Ramos (cell line): ENCODE results near the gene ZFTA.
"Not testable (repeated sequence)": the region's sequence is repeated elsewhere in the genome, so short reads cannot be mapped to it uniquely, and the experiment has no call there.

Experiments used
- in situ Hi-C: fragments of 300-500 bp; cut with MboI; formaldehyde crosslinking; loops from one replicate; pipeline ENCODE4 v1.14.3; 2022; ENCODE audit warnings: low sequenced_read_pairs; ENCODE audit not compliant: unreplicated experiment

The ZFTA gene

DNA sequence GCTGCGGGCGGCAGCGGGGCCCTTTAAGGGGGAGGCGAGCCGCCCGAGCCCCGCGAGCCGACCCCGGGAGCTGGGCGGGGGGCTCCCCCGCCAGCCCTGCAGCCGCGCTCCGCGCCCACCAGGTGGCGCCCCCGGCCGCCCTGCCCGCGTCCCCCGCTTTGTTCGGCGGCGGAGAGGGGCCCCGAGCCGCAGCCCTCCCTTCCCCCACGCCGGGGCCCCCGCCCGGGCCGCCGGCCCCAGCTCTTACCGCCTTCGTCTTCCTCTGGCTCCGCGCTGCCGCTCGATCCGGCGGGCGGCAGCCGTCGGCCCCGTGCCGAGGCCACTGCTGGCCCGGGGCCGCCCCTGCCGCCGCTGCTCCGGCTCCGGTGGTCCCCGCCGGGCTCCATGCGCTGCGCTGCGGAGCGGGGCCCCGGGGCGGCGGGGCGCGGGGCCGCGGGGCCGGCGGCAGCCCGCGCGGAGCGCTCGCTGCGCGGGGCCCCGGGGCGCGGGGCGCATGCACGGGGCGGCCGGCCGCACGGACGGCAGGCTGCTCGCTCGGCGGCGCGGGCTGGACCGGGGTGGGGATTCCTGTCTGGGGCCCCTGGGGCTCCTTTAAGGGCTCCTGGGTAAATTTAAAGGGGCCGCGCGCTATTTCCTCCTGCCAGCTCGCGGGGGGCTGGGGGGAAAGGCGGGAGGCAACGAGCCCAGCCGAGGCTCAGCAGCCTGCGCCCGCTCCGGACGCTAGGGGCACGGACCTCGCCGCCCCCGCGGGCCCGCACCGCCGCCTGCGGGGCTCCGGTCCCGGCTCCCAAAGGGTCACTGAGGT, at the start of gene ZFTA:
Gene ZFTA, minus strand, starts transcription at position 539 of the 805 bp plus-strand sequence. Its CDS starts 153 bp downstream, at position 386.
- in situ Hi-C loops, result no loop called here

DNA sequence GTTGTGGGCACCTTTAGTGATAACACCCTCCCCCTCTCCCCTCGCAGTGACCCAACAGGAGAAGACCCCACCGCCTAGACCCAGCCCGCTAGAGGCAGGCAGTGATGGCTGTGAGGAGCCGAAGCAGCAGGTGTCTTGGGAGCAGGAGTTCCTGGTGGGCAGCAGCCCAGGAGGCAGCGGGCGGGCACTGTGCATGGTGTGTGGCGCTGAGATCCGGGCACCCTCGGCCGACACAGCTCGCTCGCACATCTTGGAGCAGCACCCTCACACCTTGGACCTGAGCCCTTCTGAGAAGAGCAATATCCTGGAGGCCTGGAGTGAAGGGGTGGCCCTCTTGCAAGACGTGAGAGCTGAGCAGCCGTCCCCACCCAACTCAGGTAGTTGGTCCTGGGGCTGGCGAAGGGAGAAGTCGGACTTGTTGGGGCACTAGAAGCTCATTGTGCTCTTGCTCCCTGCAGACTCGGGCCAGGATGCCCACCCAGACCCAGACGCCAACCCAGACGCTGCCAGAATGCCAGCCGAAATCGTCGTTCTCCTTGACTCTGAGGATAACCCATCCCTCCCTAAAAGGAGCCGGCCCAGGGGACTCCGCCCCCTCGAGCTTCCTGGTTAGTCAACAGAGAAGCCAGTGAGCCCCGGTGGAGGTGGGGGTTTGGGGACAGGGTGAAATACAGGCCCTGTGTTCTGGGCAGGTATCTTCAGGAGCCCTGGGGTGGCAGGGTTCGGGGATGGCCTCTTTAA, 49.4 kb upstream of the ZFTA start:
- in situ Hi-C loops, result no loop called here

DNA sequence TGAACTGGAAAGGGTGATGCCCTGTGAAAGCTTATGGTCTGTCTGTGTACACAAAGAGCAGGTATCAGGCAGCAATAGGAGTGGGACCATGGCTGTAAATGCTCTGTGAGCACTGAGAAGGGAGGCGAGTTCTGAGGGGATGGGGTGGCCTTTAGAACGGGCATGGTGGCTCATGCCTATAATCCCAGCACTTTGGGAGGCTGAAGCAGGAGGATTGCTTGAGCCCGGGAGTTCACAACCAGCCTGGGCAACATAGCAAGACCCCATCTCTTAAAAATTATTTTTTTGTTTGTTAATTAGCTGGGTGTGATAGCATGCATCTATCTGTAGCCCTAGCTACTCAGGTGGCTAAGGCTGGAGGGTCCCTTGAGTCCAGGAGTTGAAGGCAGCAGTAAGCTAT, 48.2 kb upstream of the ZFTA start:
- in situ Hi-C loops, result no loop called here

DNA sequence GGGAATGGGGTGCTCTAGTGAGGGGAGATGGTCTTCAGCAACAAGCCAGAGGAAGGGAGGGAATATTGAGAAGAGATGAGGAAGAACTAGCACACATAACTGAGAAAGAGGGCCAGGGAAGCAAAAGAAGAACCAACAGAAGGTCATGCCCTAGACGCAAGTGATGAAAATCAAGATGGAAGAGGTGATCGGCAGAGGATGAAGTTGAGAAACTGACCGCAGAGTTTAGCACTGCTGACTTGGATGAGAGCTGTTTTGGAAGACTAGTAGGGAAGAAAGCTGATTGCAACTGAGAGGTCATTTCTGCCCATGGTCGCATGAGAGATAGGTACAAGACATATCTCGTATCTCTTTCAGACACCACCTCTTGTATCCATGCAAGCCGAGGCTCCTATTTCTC, 47.6 kb upstream of the ZFTA start:
- in situ Hi-C loops, result no loop called here

DNA sequence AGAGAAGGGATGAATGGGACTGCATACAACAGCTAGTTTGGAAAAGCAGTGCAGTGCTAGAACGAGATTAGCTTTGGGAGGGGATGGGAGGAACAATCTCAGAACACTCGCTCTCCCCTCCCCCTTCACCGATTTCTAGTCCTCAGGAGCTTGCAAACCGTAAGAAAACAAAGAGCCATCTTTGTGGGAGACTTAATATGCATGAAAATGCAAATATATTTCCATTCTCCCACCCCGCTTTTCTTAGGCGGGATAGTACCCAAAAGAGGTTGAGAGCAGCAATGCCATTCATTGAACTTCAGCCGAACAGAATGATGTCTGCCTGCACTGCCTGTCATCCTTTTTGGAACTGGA, 45.8 kb upstream of the ZFTA start:
- in situ Hi-C loops, result no loop called here

DNA sequence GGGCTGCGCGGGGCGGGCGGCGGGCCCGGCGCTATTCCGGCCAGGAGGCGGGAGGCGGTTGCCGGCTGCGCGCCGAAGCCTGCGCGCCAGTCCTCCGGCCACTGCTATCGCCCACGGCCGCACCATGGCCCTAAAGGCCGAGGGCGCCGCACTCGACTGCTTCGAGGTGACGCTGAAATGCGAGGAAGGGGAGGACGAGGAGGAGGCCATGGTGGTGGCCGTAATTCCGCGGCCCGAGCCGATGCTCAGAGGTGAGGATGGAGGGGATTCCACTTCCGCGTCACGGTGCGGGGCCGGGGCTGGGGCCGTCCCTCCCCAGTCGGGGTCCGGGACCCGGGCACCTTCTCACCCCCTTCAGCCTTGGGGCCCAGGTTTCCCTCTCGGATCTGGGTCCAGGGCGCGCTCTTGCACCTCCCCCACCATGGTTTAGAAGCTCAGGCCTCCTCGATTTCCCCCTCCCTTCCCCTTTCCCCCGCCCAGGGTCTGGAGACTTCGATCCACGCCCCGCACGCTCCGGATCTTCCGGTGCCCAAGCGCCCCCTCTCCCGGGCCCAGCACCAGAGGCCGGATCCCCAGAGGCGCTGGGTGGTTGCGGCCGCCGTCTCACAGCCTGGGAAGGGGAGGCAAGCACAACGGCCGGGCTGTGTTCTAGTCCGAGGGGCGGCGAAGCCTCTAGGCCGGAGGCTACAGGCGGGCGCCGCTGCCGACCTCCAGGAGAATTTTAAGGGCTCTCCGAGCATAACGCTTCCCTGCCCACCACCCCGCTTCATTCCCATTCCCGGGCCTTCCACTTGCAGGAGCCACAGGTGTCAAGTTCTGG, 45.2 kb upstream of the ZFTA start:
- in situ Hi-C loops, result no loop called here

DNA sequence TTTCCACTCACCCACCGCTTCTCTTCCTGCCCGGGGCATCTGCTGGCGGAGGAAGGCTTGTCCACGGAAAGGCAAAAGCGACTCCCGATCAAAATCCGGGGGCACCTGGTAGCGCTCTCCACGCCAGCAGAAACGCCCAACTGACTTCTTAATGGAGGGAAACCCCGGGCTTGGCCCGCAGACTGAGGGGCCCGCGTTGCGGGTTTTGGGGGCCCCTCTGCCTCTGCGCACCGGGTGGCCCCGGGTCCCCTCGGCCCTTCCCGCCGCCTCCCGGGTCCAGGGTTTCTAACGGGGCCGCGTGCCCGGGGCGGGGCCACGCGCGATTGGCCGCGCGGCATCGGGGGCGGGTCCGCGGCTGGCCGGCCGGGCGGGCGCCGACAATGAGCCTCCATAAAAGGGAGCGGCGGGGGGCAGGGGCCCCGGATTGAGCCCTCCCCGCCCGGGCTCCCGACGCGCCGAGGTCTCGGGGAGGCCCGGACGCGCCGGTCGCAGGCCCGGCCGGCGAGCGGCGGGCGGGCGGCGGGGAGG, 44.5 kb upstream of the ZFTA start, which contains the start of gene SPINDOC:
Gene SPINDOC, plus strand, starts transcription at position 422 of the 528 bp plus-strand sequence. CDS start 231 bp downstream, outside the sequence.
- in situ Hi-C loops, result no loop called here

DNA sequence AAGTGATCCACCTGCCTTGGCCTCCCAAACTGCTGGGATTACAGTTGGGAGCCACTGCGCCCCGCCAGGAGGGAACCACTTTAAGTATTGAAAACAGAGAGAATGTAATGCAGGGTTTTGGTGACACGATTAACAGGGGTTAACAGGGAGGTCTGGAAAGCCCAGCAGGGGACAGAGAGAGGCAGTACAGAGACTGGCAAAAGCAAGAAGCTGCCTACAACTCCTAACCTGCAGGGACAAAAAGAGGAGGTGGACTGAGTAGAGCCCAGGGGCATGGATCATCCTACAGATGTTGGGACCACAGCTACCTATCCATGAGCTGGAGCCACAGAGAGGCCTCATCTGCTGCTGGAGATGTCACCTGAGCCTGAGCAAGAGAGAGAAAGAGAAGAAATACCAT, 42.9 kb upstream of the ZFTA start:
- in situ Hi-C loops, result no loop called here

DNA sequence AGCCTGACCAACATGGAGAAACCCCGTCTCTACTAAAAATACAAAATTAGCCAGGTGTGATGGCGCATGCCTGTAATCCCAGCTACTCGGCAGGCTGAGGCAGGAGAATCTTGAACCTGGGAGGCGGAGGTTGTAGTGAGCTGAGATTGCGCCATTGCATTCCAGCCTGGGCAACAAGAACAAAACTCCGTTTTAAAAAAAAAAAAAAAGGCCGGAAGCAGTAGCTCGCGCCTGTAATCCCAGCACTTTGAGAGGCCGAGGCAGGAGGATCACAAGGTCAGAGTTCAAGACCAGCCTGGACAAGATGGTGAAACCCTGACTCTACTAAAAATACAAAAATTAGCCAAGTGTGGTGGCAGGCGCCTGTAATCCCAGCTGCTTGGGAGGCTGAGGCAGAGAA, 41.8 kb upstream of the ZFTA start:
- in situ Hi-C loops, result not testable (repeated sequence)

DNA sequence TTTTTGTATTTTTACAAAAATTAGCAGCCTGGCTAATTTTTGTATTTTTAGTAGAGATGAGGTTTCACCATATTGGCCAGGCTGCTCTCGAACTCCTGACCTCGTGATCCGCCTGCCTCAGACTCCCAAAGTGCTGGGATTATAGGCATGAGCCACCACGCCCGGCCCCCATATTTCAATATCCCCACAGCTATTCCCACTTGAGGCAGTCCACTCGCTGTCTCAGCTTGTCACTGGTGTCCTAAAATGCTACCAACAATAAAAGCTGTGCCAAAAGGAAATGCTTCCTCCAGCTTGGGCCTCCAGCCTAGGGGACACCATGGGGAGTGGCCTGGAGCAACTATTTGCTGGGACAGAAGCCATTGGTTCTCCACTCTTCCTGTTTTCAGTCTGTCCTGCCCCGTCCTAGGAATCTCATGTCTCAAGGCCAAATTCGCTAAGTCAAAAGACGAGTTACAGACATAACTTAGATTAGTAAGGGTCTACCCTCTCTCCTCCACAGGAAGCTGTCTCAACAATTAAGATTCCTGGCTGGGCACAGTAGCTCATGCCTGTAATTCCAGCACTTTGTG, 37.4 kb upstream of the ZFTA start:
- in situ Hi-C loops, result no loop called here

DNA sequence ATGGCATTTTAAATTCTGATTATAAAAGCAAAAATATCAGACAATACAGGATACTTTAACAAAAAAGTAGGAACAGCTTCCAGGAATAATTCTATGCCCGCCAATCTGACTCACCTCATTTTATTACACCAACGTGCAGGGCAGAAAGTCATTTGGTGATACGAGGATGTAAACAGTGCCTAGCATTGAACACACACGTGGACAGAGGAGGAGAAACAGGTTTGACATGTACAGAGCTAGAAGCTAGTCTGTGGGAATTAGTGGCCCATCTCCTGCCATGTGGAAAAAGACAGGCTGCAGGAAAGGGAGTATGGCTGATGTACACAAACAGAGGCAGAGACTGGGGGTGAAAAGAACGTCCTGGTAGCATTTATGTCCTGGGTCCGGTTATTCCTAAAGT, 35.7 kb upstream of the ZFTA start:
- in situ Hi-C loops, result no loop called here

DNA sequence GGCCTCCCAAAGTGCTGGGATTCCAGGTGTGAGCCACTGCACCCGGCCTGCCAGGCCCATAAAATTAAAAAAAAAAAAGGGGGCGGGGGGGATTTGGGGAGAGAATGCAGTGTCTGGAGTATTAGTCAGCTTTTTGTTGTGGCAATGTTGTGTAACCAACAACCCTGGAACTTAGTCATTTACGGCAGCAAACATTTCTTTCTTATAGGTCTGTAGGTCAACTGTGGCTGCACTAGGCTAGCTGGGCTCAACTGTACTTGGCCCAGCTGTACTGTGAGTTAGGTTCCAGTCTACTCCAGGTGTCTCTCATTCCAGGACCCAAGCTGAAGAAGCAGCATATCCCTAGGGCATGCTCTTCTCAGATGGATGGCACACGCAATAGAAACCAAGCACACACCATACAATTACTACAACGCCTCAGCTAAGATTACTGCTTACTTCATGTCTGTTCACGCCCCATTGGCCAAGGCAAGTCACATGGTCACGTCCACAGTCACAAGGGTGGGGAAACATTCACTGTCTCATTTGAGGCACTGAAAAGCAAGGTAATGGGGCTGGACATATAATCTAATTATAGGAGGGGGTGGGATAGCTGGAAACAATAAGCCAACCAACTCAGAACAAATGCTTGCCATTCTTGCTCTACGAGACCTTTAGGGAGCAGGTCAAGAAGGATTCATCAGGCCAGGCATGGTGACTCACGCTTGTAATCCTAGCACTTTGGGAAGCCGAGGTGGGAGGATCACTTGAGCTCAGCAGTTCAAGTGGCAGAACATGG, 34.3 kb upstream of the ZFTA start:
- in situ Hi-C loops, result no loop called here

DNA sequence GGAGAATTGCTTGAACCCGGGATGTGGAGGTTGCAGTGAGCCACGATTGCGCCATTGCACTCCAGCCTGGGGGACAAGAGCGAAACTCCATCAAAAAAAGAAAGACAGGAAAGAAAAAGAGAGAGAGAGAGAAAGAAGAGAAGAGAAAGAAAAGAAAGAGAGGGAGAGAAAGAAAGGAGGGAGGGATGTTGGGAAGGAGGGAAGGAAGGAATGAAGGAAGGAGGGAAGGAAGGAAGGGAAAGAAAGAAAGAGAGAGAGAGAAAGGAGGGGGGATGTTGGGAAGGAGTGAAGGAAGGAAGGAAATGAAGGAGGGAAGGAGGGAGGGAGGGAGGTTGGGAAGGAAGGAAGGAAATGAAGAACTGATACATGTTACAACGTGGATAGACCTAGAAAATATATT, 32.3 kb upstream of the ZFTA start:
- in situ Hi-C loops, result no loop called here

DNA sequence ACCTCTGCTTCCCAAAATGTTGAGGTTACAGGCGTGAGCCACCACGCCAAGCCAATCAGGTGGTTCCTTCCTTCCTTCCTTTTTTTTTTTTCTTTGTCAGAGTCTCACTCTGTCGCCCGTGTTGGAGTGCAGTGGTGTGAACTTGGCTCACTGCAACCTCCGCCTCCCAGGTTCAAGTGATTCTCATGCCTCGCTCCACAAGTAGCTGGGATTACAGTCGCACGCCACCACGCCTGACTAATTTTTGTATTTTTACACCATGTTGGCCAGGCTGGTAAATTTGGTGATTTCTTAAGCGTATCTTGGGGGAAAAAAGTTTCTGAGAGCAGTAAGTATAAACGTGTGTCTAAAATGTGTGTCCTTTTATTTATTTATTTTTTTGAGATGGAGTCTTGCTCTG, 26.5 kb upstream of the ZFTA start:
- in situ Hi-C loops, result no loop called here

DNA sequence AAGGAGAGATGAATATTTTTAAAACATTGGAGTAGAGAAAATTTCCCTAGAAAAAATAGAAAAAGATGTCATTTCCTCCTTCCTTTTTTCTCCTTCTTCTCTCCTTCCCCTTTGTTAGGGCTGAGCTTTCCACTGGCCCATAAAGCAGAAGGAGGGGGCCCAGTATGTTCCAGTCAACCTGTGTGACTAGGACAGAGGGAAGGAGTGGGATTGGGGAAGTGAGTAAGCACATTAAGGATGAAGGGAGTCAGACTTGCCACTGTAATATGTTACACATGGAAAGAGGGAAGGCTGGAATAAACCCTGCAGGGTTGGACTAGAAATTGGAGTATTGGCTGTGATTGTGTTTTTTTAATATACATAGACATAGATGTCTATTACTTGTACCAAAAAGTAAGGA, 24.6 kb upstream of the ZFTA start:
- in situ Hi-C loops, result no loop called here

DNA sequence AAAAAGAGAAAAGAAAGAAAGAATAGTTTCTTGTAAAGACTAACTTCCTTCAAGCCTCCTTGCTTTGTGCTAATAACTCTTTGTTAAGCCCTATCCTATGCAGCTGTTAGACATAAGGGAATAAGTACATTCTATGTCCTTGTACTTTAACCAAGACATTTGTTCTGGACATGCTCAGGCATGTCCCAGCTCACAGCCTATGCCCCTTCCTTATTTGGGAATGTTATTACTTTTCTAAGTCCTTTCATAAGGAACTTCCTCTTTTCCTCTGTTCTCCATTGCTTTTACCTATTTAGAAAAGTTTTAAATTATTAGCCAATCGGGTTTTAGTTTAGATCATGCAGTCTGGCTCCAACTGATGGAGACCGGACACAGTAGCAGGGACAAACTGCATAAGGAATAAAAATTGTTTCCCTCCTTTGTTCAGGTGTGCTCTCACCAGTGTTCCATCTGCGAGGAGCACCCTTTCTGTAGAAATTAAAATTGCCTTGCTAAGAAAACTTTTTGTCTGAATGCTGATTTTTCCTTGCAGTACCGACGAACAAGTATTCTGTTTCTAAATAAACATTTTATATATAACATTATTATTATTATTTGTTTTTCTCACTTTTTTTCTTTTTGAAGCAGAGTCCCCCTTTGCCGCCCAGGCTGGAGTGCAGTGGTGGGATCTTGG, 23.1 kb upstream of the ZFTA start:
- in situ Hi-C loops, result no loop called here

DNA sequence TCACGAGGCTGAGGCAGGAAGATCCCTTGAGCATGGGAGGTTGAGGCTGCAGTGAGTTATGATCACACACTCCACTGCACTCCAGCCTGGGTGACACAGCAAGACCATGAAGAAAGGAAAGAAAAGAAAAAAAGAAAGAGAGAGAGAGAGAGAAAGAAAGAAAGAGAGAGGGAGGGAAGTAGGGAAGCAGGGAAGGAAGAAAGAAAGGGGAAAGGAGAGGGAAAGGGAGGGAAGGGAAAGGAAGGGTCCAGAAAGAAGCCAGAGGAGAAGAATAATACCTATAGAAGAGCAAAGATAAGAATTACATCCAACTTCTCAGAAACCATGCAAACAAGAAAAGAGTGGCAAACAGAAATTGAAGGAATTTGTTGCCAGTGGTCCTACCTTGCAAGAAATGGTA, 17.2 kb upstream of the ZFTA start:
- in situ Hi-C loops, result no loop called here

DNA sequence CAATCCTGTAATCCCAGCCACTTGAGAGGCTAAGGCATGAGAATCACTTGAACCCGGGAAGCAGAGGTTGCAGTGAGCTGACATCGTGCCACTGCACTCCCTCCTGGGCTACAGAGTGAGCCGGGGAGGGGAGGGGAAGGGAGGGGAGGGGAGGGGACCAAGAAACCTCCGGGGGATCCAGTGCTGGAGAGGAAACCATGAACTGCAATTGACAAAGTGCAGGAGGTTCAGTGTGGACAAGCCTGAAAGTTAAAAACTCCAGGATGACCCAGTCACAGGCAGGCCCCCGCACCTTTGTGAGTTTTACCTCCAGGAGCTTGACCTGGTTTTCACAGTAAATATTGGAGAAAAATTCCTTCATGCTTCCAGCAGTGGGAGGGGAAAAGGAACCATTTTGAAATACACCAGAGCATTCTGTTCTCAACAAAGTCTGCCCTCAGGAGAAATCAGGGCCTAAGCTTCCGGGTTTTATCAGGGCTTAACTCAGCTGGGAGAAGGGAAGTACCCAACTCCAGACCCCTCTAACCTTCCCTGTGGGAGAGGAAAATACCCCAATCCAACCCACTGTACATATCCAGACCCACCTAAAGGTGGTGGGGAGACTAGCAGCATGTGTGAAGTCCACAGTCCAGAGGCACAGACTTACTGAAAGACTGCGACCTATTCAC, 15.5 kb upstream of the ZFTA start:
- in situ Hi-C loops, result no loop called here

DNA sequence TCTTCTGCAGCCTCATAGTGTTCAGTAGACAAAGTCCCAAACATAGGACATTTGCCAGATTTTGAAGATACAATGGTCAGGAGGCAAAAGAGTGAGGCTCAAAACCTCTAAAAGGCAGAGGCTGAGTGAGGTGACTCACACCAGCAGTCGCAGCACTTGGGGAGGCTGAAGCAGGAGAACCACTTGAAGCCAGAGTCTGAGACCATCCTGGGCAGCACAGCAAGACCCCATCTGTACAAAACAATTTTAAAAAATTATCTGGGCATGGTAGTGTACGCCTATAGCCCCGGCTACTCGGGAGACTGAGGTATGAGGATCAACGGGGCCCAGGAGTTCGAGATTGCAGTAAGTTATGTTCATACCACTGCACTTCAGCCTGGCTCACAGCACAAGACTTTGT, 14.2 kb upstream of the ZFTA start:
- in situ Hi-C loops, result no loop called here
